Vagina (tissue), 2 donors: ENCODE measurements around the gene TSSK1B. TPM values are rescaled to one million over a fixed set of nuclear protein-coding genes. Genes with fewer than 3 reads are reported as not detected.
"Not testable (repeated sequence)": the region's sequence is repeated elsewhere in the genome, so short reads cannot be mapped to it uniquely, and the experiment has no call there.

ENCODE experiments used
- DNase-seq, 2 donors: peaks; one replicate each; pipeline ENCODE4 v3.0.0-alpha.2; 2017; ENCODE audit errors: extremely low spot score in 2 of 2
- H3K27ac ChIP-seq: fragments of 200-600 bp; sonication (generic); one replicate; pipeline ENCODE4 v1.5.1; 2019
- H3K27me3 ChIP-seq: fragments of 200-600 bp; sonication (generic); one replicate; pipeline ENCODE4 v1.5.1; 2019
- H3K36me3 ChIP-seq, 2 donors: fragments of 200-600 bp; sonication (generic); one replicate each; pipeline ENCODE4 v1.5.1; 2017 to 2019
- H3K4me1 ChIP-seq: fragments of 200-600 bp; sonication (generic); one replicate; pipeline ENCODE4 v1.5.1; 2019
- H3K4me3 ChIP-seq, 2 donors: fragments of 200-600 bp; sonication (generic); 1 replicate in 1 of 2; 2 replicates in 1 of 2; pipeline ENCODE4 v1.5.1; 2016 to 2019
- H3K9me3 ChIP-seq: fragments of 200-600 bp; sonication (generic); one replicate; pipeline ENCODE4 v1.5.1; 2019
- POLR2A ChIP-seq, 2 donors: fragments of 450-650 bp; IDR thresholded peaks; one replicate each; pipeline ENCODE4 v1.6.1; 2017; ENCODE audit warnings: antibody characterized with exemption in 2 of 2, mild to moderate bottlenecking in 2 of 2, moderate library complexity in 2 of 2
- POLR2AphosphoS5 ChIP-seq, 2 donors: sonication (generic); formaldehyde crosslinking; IDR thresholded peaks; one replicate each; pipeline ENCODE4 v1.9.0; 2017; ENCODE audit warnings: antibody characterized with exemption in 2 of 2, mild to moderate bottlenecking in 2 of 2, low read depth in 1 of 2; ENCODE audit not compliant: insufficient read depth in 1 of 2
- intact Hi-C: fragments of 100-400 bp; cut with DNase I; formaldehyde crosslinking; loops from one replicate; pipeline ENCODE4 v1.15.1; 2023
- total RNA-seq: library from RNA; depleted of rRNA; stranded (reverse); fragments of >200 nt; gene quantifications from one replicate; pipeline ENCODE4 v1.2.3, GENCODE V29; 2016
- TF ChIP-seq, protein P1 (sequence below), 3 experiments: fragments of 450-650 bp in 2 of 3; fragments of 200-600 bp in 1 of 3; sonication (generic) in 1 of 3; IDR thresholded peaks; one replicate each; pipeline ENCODE4 v1.5.1; 2017 to 2019; ENCODE audit warnings: antibody characterized with exemption in 3 of 3, mild to moderate bottlenecking in 2 of 3, moderate library complexity in 2 of 3

Gene TSSK1B, protein sequence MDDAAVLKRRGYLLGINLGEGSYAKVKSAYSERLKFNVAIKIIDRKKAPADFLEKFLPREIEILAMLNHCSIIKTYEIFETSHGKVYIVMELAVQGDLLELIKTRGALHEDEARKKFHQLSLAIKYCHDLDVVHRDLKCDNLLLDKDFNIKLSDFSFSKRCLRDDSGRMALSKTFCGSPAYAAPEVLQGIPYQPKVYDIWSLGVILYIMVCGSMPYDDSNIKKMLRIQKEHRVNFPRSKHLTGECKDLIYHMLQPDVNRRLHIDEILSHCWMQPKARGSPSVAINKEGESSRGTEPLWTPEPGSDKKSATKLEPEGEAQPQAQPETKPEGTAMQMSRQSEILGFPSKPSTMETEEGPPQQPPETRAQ
- 1.2 TPM for total RNA-seq

GRCh38 chr5:113434889-113435288 lies at the start of gene TSSK1B:
TSS of gene TSSK1B (minus strand) at chr5:113434989. CDS start at chr5:113434839, 150 bp downstream.
- H3K4me3 ChIP-seq: no peak within 1 kb of the TSS
- no peaks in the 10 kb centered on the region for H3K4me1 ChIP-seq
- no peak within 1 kb of the TSS for H3K27ac ChIP-seq
- no peak for TF ChIP-seq POLR2AphosphoS5 (IDR thresholded peaks at IDR 0.05; ENCODE audit: insufficient read depth in 1 of 2, low read depth in 1 of 2)
- no peak for TF ChIP-seq POLR2A (IDR thresholded peaks at IDR 0.05)
- TF ChIP-seq, protein P1, sequence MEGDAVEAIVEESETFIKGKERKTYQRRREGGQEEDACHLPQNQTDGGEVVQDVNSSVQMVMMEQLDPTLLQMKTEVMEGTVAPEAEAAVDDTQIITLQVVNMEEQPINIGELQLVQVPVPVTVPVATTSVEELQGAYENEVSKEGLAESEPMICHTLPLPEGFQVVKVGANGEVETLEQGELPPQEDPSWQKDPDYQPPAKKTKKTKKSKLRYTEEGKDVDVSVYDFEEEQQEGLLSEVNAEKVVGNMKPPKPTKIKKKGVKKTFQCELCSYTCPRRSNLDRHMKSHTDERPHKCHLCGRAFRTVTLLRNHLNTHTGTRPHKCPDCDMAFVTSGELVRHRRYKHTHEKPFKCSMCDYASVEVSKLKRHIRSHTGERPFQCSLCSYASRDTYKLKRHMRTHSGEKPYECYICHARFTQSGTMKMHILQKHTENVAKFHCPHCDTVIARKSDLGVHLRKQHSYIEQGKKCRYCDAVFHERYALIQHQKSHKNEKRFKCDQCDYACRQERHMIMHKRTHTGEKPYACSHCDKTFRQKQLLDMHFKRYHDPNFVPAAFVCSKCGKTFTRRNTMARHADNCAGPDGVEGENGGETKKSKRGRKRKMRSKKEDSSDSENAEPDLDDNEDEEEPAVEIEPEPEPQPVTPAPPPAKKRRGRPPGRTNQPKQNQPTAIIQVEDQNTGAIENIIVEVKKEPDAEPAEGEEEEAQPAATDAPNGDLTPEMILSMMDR (IDR thresholded peaks at IDR 0.05): no peak
- intact Hi-C loops: no loop called here
- DNase-seq: no peak
- H3K27me3 ChIP-seq: no peaks in the 10 kb centered on the region
- no peaks in the 10 kb centered on the region for H3K36me3 ChIP-seq
- H3K9me3 ChIP-seq: no peaks in the 10 kb centered on the region

DNA sequence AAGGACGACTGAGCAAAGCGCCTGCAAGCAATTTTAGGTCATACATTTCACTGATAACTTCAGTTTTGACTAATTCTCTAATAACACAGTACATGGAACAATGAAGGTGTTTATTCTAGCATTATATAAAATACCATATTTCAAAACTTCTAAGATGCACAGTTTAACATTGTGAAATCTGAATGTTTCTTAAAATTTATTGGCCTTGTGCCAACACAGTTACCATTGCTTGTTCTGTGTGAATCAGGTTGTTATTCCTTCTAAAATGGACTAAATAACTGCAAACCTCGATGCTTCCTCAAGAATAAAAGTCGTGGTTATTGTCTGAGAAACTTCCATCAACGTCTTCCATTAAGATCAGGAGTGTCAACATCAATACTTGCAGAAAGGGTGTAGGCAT lies 45.5 kb upstream of the TSSK1B start:
- intact Hi-C loops: no loop called here
- Histone ChIP-seq H3K9me3 (no peaks in the 10 kb centered on the region), H3K27ac (no peak overlapping the region), H3K36me3 (no peaks in the 10 kb centered on the region), H3K4me1 (no peaks in the 10 kb centered on the region), H3K4me3 (no peak overlapping the region), H3K27me3 (no peaks in the 10 kb centered on the region)
- TF ChIP-seq POLR2AphosphoS5 (IDR thresholded peaks at IDR 0.05; ENCODE audit: insufficient read depth in 1 of 2, low read depth in 1 of 2): no peak
- TF ChIP-seq, protein P1 (IDR thresholded peaks at IDR 0.05): no peak
- no peak for TF ChIP-seq POLR2A (IDR thresholded peaks at IDR 0.05)
- no peak for DNase-seq

GRCh38 chr5:113478691-113479090 lies 43.9 kb upstream of the TSSK1B start:
- no peaks in the 10 kb centered on the region for H3K9me3 ChIP-seq
- DNase-seq: no peak
- H3K4me3 ChIP-seq: no peak overlapping the region
- intact Hi-C loops: no loop called here
- no peak for TF ChIP-seq POLR2AphosphoS5 (IDR thresholded peaks at IDR 0.05; ENCODE audit: insufficient read depth in 1 of 2, low read depth in 1 of 2)
- TF ChIP-seq POLR2A (IDR thresholded peaks at IDR 0.05): no peak
- TF ChIP-seq, protein P1 (IDR thresholded peaks at IDR 0.05): no peak
- H3K27ac ChIP-seq: no peak overlapping the region
- H3K27me3 ChIP-seq: no peaks in the 10 kb centered on the region
- no peaks in the 10 kb centered on the region for H3K36me3 ChIP-seq
- no peaks in the 10 kb centered on the region for H3K4me1 ChIP-seq

GRCh38 chr5:113474100-113474728 lies 39.4 kb upstream of the TSSK1B start:
- DNase-seq: no peak
- Histone ChIP-seq H3K27ac (no peak overlapping the region), H3K36me3 (no peaks in the 10 kb centered on the region), H3K4me3 (no peak overlapping the region), H3K9me3 (no peaks in the 10 kb centered on the region), H3K4me1 (no peaks in the 10 kb centered on the region), H3K27me3 (no peaks in the 10 kb centered on the region)
- no peak for TF ChIP-seq POLR2AphosphoS5 (IDR thresholded peaks at IDR 0.05; ENCODE audit: insufficient read depth in 1 of 2, low read depth in 1 of 2)
- TF ChIP-seq POLR2A (IDR thresholded peaks at IDR 0.05): no peak
- TF ChIP-seq, protein P1 (IDR thresholded peaks at IDR 0.05): no peak
- intact Hi-C loops: no loop called here

GRCh38 chr5:113463032-113463431 lies 28.2 kb upstream of the TSSK1B start:
- H3K4me1 ChIP-seq: no peaks in the 10 kb centered on the region
- TF ChIP-seq POLR2A (IDR thresholded peaks at IDR 0.05): no peak
- TF ChIP-seq, protein P1 (IDR thresholded peaks at IDR 0.05): no peak
- no peak for TF ChIP-seq POLR2AphosphoS5 (IDR thresholded peaks at IDR 0.05; ENCODE audit: insufficient read depth in 1 of 2, low read depth in 1 of 2)
- intact Hi-C loops: no loop called here
- no peaks in the 10 kb centered on the region for H3K27me3 ChIP-seq
- no peaks in the 10 kb centered on the region for H3K9me3 ChIP-seq
- no peak overlapping the region for H3K4me3 ChIP-seq
- H3K27ac ChIP-seq: no peak overlapping the region
- no peaks in the 10 kb centered on the region for H3K36me3 ChIP-seq
- DNase-seq: no peak

GRCh38 chr5:113457106-113457505 lies 22.3 kb upstream of the TSSK1B start:
- H3K27me3 ChIP-seq, H3K4me3 ChIP-seq, H3K36me3 ChIP-seq, H3K4me1 ChIP-seq, DNase-seq, intact Hi-C loops, H3K27ac ChIP-seq, H3K9me3 ChIP-seq: not testable (repeated sequence)
